Lower lobe of right lung (tissue), 2 donors: ENCODE results near the gene AGBL1. TPM values are rescaled to one million over a fixed set of nuclear protein-coding genes. Genes with fewer than 3 reads are reported as not detected.

Experiments
- ATAC-seq, 2 donors: fragments of 200-7000 bp; cut with Tn5 transposase; one replicate each; pipeline ENCODE4 v1.9.1; 2020 to 2022; ENCODE audit warnings: mild to moderate bottlenecking in 2 of 2, moderate library complexity in 2 of 2
- DNase-seq: peaks from one replicate; pipeline ENCODE4 v3.0.0-alpha.2; 2020
- H3K27ac ChIP-seq: fragments of 200-600 bp; one replicate; pipeline ENCODE4 v1.8.0; 2022
- H3K27me3 ChIP-seq: fragments of 200-600 bp; one replicate; pipeline ENCODE4 v1.8.0; 2022; ENCODE audit warnings: low read depth
- H3K36me3 ChIP-seq: fragments of 200-600 bp; one replicate; pipeline ENCODE4 v1.8.0; 2022; ENCODE audit warnings: mild to moderate bottlenecking
- H3K4me1 ChIP-seq: fragments of 200-600 bp; one replicate; pipeline ENCODE4 v1.8.0; 2022
- H3K4me3 ChIP-seq: fragments of 200-600 bp; one replicate; pipeline ENCODE4 v1.8.0; 2022; ENCODE audit warnings: mild to moderate bottlenecking
- H3K9me3 ChIP-seq: fragments of 200-600 bp; one replicate; pipeline ENCODE4 v1.8.0; 2022
- CTCF ChIP-seq: fragments of 200-600 bp; IDR thresholded peaks from one replicate; pipeline ENCODE4 v1.8.0; 2022; ENCODE audit warnings: antibody characterized with exemption, mild to moderate bottlenecking
- intact Hi-C: fragments of 100-400 bp; cut with DNase I; formaldehyde crosslinking; loops from one replicate; pipeline ENCODE4 v1.11.0; 2022
- total RNA-seq: library from RNA; stranded (reverse); fragmentation: NEBNext Ultra II Directional; extraction: Animal tissue kit (Norgen Biotek cat#: 25700); gene quantifications from one replicate; pipeline ENCODE4 v1.2.1, GENCODE V29; 2021
- donor health status: DM: no; HTN: yes; CAD: no; lungs with severe emphysema.

AGBL1 gene
- total RNA-seq, 1 donor from 2014 or later: 12.0 TPM

GRCh38 chr15:86634146-86634545 is 554.5 kb downstream of the AGBL1 start:
- no peaks in the 10 kb centered on the region for H3K36me3 ChIP-seq
- no peaks in the 10 kb centered on the region for H3K9me3 ChIP-seq
- H3K27me3 ChIP-seq: no peaks in the 10 kb centered on the region
- H3K4me1 ChIP-seq: no peaks in the 10 kb centered on the region
- no peak for ATAC-seq
- H3K4me3 ChIP-seq: no peak overlapping the region
- no peak for DNase-seq
- no peak for TF ChIP-seq CTCF
- intact Hi-C loops: no loop called here
- H3K27ac ChIP-seq: no peak overlapping the region

DNA sequence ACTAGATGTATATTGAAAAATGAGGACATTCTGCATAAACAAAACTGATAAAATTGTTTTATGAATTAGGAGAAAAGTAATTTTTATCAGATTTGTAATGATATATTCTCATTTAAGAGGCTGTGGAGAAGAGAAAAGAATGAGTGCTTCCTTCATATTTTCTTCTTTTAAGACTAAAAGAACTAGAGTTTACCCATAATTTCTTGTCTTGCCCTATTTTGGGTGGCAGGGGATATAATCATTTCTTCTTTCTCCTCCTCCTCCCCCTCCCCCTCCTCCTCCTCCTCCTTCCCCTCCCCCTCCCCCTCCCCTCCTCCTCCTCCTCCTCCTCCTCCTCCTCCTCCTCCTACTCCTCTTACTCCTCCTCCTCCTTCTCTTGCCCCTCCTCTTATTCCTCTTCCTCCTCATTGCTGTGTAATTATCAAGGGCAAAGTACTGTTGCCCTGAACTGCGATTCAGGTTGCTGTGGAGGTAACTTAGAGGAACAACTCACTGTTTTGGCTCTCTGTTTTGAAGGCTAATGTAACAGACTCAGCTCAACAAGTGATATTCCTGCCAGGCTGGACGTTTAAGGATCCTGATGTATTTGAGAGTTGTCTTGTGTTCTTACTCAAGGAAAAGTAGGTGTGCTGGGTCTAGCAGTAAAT is 555.4 kb downstream of the AGBL1 start:
- intact Hi-C loops: no loop called here
- no peaks in the 10 kb centered on the region for H3K36me3 ChIP-seq
- no peak overlapping the region for H3K4me3 ChIP-seq
- H3K9me3 ChIP-seq: no peaks in the 10 kb centered on the region
- DNase-seq: no peak
- no peak for ATAC-seq
- H3K4me1 ChIP-seq: no peaks in the 10 kb centered on the region
- H3K27me3 ChIP-seq: no peaks in the 10 kb centered on the region
- H3K27ac ChIP-seq: no peak overlapping the region
- TF ChIP-seq CTCF: no peak

DNA sequence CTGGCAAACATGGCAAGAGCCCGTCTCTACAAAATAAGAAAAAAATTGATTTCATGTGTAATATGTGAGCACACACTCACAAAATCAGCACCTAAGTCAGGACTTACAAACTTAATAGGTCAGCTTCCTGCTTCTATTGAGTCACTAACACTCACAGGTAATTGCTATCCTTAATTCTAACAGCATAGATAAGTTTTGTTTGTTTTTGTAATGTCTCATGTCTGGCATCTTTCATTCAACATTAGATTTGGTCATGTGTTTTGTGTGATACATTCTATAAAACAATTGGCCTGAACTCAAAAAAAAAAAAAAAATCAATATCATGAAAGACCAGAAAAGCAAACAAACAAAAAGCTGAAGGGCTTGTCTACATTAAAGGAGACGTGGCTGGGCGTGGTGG is 564.7 kb downstream of the AGBL1 start:
- no peaks in the 10 kb centered on the region for H3K9me3 ChIP-seq
- intact Hi-C loops: no loop called here
- no peak for TF ChIP-seq CTCF
- H3K4me1 ChIP-seq: no peaks in the 10 kb centered on the region
- H3K27me3 ChIP-seq: no peaks in the 10 kb centered on the region
- no peaks in the 10 kb centered on the region for H3K36me3 ChIP-seq
- no peak overlapping the region for H3K27ac ChIP-seq
- no peak overlapping the region for H3K4me3 ChIP-seq
- ATAC-seq (no peak), DNase-seq (no peak)

- no peak for TF ChIP-seq CTCF
- intact Hi-C loops: no loop called here
- no peak overlapping the region for H3K4me3 ChIP-seq
- no peaks in the 10 kb centered on the region for H3K27me3 ChIP-seq
- no peaks in the 10 kb centered on the region for H3K9me3 ChIP-seq
- H3K27ac ChIP-seq: no peak overlapping the region
- ATAC-seq (no peak), DNase-seq (no peak)
- H3K4me1 ChIP-seq: no peaks in the 10 kb centered on the region
- H3K36me3 ChIP-seq: no peaks in the 10 kb centered on the region
These were observed 566.3 kb downstream of the AGBL1 start for GRCh38 chr15:86645925-86646500.

DNA sequence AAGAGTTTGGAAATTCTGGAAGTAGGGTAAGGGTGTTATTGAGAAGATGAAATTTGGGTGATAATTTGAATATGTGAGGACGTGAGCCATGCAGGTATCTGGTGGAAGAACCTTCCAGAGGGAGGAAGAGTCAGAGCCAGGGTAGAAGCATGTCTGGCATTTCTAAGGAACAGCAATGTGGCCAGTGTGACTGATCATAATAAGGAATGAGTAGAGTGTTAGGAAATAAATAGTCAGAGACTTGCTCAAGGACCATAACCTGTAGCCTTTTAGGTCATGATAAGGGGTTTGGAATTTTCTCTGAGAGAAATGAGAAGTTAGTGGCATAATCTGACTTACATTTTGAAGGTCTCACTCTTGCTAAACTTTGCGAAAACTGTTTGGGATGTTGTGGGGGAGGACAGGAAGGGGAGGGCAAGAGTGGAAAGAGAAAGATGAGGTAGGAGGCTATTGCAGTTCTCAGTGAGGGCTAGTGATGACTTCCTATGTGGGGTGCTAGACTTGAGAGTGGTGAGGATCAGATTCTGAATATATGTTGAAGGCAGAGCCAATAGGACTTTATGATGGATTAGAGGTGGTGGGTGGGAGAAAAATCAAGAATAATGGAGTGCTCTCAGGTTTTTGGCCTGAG is 568.3 kb downstream of the AGBL1 start:
- H3K27me3 ChIP-seq: no peaks in the 10 kb centered on the region
- no peaks in the 10 kb centered on the region for H3K4me1 ChIP-seq
- H3K27ac ChIP-seq: no peak overlapping the region
- H3K9me3 ChIP-seq: no peaks in the 10 kb centered on the region
- intact Hi-C loops: no loop called here
- H3K4me3 ChIP-seq: no peak overlapping the region
- ATAC-seq (no peak), DNase-seq (no peak)
- TF ChIP-seq CTCF: no peak
- no peaks in the 10 kb centered on the region for H3K36me3 ChIP-seq
